ENCODE data around the gene ZBTB25.
A peak's percentile ranks its signal among the peaks of the same experiment; 100 is the strongest.

The ZBTB25 gene

DNA sequence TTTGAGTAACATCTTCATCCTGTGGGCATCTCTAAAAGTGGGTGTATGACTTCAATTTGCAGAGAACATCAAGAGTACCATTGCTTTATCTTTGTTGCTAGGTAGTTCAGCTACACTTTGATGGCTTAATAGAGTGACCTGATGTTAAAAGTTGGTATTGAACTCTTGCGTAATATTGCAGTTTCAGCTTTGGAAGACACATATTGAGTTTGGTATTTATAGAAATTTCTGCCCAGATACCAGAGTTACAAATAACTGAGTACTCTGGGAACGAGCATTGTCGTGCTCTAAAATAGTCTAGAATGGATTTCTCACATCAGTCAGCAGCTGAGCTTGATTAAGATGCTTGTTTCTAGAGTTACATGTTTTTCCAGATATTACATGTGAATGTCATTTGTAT is 63.1 kb downstream of the ZBTB25 start:
- DNase-seq (ENCODE audit: low spot score) = no peak

DNA sequence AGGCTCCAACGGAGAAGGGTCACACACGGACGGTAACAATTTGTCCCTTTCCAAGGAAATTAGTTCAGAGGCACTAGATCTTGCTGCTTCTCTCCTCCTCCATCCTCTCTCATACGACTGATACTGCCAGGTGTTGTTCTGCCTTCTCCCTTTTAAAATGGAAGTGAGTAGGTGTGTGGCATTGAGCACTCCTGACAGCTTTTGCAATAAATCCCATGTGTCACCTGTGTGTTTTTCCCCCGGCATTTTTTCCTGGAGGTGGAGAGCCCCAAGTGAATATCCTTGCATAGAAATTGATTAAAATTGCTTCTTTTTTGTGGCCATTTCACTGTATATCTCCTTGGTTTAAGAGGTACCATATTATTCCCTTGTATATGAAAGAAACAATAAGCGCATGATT is 64.5 kb downstream of the ZBTB25 start:
- no peak for DNase-seq (ENCODE audit: low spot score)

DNA sequence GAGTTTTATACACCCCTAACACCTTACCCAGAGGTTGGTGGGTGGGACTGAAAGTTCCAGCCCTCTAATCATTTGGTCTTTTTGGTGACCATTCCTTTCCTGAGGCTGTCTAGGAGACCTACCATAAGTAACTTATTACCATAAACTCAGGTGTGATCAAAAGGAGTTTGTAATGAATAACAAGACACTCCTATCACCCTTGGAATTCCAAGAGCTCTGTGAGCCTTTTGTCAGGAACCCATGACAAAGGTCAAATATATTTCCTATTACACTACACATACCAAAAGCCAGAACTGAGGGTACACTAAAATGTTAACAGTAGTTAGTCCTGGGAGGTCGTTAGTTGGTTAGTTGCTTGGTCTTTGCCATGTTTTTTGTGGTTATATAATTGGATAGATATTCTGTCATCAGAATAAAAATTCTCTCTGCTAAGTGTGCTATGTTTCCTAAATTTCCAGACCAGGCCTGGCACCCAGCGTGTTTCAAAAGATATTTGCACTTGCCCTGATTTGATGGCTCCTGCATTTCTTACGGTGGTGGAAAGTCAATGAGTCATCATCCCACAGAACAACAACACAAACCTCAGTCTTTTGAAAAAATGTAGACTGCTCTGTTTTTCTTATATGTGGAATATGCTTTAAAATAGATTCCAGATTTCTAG is 65.3 kb downstream of the ZBTB25 start:
- no peak for DNase-seq (ENCODE audit: low spot score)

DNA sequence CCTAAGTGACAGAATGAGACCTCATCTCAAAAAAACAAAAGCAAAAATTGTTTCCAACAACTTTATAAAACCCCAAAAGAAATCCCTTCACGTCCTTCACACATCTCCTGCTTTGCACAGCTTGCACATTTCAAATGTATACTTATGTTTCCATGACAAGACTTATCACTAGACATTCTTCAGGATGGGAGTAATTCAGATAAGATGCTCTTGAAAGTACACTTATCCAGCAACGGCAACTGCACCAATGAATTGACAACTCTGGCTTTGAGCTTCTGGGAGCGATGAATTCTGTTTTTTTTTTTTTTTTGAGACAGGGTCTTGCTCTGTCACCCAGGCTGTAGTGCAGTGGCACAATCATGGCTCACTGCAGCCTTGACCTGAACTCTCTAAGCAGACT is 69.1 kb downstream of the ZBTB25 start:
- DNase-seq (ENCODE audit: low spot score) = no peak

DNA sequence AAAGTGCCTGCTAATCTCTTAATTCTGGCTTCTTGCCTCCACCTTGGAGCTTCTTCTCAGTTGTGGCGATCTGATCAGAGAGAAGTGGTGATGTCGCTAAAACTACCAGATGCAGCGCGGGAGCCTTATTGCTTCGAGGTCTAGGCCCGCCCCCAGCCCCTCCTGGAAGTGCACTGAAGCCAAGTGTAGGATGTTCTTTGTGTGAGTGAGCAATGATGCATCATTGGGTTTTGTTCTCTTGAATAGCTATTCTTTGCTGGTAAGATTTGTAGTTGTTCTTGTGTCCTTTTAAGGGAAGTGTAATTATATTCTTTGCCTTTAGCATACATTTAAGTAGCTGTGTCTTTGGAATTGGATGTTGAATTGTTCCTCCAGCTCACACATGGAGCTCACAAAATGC is 79.7 kb downstream of the ZBTB25 start:
- no peak for DNase-seq (ENCODE audit: low spot score)

DNA sequence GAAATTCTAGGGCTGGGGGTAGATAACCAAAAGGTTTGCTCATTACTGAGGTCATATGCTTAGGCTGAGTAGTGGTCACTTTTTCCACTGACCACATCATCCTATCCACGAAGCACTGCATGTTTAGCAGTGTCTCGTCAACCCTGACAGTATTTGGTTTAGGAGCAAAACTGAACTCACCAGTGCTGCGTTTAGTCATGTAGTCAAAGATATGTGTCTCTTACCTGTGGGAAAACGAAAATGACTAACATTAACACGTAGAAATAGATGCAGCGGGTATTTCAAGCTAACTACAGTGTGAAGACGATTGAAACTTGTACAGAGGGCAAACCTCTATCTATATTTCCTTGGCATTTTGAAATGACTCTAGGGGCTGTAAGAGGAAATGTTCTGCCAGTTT is 80.9 kb downstream of the ZBTB25 start:
- no peak for DNase-seq (ENCODE audit: low spot score)

DNA sequence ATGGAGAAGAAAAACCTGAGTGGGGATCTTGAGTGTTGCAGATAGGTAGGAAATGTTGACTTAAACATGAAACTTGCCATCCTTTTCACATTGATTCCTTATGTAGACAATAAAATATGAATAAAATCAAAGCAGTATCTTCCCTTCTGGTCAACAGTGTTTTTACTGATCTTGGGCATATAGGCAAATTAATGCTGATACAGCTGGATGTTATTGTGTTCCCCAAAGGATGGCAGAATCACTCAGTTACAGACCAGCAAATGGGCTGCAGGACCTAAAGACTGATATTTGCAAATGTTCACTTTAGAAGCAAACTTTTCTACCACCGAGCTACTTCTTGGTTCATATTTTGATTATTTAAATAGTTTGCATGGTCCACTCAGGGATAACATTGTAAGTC is 81.6 kb downstream of the ZBTB25 start:
- DNase-seq (ENCODE audit: low spot score) = no peak

- no peak for DNase-seq (ENCODE audit: low spot score)
Observed at GRCh38 chr14:64421166-64421565, 82.5 kb downstream of the ZBTB25 start.

- no peak for DNase-seq (ENCODE audit: low spot score)
Observed at GRCh38 chr14:64419003-64419402, 84.6 kb downstream of the ZBTB25 start.

DNA sequence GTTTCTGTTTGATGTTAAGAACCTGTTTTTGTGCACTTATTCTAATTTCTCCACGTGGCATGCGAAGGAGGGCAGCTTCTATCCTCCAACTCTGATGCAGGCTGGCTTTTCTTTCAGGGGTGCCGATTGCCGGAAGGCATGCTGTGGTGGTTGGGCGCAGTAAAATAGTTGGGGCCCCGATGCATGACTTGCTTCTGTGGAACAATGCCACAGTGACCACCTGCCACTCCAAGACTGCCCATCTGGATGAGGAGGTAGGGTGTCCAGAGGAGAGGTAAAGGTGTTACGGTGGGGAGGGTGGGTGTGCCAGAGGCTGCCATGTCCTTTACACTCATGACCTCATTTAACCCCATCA is 85.9 kb downstream of the ZBTB25 start:
- DNase-seq (ENCODE audit: low spot score) = no peak

GRCh38 chr14:64417055-64417770 is 86.4 kb downstream of the ZBTB25 start:
- DNase-seq (ENCODE audit: low spot score) = peak; percentile 50

DNA sequence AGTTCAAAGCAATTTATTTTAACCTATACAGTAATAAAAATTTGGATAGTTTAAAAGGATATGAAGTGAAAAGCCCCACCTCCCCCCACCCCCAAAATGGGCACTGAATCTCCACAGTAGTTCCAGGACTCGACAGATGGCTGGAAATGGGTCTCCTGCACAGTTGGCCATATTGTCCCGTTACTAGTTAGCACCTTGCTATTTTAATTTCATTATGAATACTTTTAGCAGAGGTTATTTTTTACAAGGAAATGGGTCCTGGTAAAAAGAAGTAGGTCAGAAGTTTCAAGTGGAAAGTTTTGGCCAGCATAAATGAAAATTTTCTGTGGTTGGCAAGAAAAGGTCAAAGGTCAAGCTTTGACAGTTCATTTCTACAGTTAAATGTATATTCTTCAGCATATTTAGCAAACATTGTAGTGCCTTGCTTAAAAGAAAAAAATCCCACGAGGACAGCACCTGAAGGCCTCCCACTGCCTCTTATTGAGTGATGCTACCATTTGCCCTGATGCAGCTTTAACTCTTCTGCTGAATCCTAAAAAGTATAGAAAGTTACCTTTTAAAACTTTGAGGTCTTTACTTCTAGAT is 87.2 kb downstream of the ZBTB25 start:
- no peak for DNase-seq (ENCODE audit: low spot score)

DNA sequence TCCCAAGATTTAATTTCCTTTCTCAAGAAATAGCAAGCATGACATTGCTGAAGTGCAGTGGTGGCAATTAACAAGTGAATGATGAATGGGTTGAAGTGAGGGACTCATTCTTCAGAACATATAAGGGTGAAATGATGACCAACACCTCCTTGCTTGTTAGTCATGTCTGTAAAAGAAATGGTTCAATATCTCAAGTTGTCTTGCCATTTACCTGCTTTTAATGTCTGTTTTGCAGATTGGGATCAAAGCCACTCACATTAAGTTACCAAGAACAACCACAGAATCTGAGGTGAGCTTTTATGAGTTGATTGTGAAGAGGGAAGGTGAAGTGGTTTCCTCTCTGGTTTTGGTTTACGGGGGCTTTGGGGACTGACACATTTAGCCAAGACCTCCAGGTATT is 91.4 kb downstream of the ZBTB25 start:
- DNase-seq (ENCODE audit: low spot score) = no peak

GRCh38 chr14:64411001-64411400 is 92.6 kb downstream of the ZBTB25 start:
- no peak for DNase-seq (ENCODE audit: low spot score)

GRCh38 chr14:64410084-64410774 is 93.4 kb downstream of the ZBTB25 start:
- no peak for DNase-seq (ENCODE audit: low spot score)

- no peak for DNase-seq (ENCODE audit: low spot score)
Observed at GRCh38 chr14:64409126-64409920, 94.3 kb downstream of the ZBTB25 start.

DNA sequence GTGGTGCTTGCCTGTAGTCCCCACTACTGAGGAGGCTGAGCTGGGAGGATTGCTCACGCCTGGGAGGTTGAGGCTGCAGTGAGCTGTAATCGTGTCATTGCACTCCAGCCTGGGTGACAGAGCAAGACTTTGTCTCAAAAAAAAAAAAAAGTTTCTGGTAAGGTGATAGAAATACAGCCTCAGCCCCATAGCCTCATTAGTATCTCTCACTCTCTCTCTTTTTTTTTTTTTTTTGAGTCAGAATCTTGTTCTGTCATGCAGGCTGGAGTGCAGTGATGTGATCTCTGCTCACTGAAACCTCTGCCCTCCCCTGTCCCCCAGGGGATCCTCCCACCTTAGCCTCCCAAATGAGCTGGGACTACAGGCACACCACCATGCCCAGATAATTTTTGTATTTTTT is 96.3 kb downstream of the ZBTB25 start:
- no peak for DNase-seq (ENCODE audit: low spot score)

DNA sequence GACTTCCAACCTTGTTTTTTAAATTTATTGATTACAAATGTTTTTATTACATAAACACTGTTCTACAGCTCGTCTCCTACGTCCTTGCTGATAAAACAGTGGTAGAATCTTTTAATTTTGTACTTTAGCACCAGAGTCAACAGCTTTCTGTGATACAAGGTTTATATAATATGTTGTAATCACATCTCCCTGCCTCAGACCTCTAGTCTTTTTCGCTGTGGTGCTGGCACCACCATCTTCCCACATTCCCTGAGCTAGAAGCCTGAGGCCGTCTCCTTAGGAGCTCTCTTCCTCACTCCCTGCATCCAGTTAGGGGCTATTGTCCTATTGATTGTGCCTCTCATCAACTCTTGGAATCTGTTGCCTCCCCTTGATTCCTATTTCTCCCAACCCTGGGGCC is 98.3 kb downstream of the ZBTB25 start:
- DNase-seq (ENCODE audit: low spot score) = no peak

GRCh38 chr14:64401949-64402348 is 101.7 kb downstream of the ZBTB25 start:
- DNase-seq (ENCODE audit: low spot score) = no peak

DNA sequence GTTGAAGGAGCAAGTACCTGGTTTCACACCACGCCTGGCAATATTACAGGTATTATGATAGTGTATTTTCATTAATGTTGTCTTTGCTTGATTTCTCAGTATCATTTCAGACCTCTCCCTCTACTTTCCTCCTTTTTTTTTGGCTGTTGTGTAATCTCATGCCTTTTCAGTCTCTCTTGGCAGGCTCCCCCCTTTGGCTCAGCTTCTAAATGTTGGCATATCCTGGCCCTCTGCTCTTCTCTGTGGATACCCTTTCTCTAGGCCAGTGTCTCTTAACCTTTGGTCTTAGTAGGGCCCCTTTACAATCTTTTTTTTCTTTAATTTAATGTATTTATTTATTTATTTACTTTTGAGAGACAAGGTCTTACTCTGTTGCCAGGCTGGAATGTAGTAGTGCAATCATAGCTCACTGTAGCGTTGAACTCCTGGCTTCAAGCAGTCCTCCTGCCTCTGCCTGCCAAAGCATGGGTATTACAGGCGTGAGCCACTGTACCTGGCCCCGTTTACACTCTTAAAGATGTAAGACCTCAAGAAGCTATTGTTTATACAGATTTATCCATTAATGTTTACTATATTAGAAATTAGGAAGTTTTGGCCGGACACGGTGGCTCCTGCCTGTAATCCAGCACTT is 102.7 kb downstream of the ZBTB25 start:
- DNase-seq (ENCODE audit: low spot score) = no peak
